Measurements from ENCODE around the gene KLK14.

The KLK14 gene

DNA sequence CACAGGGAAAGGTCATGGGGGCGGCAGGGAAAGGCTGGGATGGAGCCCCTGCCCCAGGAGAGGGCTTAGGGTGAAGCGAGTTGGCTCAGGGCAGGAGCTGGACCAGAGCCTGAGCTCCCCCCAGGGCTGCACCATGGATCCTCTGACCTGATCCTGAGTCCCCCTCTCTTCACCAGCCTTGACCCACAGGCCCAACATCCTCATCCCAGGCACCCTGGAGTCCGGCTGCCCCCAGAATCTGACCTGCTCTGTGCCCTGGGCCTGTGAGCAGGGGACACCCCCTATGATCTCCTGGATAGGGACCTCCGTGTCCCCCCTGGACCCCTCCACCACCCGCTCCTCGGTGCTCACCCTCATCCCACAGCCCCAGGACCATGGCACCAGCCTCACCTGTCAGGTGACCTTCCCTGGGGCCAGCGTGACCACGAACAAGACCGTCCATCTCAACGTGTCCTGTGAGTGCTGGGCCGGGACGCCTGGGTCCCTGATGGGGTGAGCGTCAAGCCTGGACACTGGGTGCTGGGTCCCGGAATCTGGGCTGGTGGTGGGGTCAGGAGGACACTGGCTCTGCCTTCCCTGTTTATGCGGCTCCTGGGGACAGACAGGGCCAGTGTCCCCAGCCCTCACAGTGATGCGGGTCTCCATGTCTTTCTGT lies 42.9 kb upstream of the KLK14 start:
- TF ChIP-seq, protein P1, sequence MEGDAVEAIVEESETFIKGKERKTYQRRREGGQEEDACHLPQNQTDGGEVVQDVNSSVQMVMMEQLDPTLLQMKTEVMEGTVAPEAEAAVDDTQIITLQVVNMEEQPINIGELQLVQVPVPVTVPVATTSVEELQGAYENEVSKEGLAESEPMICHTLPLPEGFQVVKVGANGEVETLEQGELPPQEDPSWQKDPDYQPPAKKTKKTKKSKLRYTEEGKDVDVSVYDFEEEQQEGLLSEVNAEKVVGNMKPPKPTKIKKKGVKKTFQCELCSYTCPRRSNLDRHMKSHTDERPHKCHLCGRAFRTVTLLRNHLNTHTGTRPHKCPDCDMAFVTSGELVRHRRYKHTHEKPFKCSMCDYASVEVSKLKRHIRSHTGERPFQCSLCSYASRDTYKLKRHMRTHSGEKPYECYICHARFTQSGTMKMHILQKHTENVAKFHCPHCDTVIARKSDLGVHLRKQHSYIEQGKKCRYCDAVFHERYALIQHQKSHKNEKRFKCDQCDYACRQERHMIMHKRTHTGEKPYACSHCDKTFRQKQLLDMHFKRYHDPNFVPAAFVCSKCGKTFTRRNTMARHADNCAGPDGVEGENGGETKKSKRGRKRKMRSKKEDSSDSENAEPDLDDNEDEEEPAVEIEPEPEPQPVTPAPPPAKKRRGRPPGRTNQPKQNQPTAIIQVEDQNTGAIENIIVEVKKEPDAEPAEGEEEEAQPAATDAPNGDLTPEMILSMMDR (IDR thresholded peaks at IDR 0.05; ENCODE audit: insufficient read depth, low read depth, low read length, missing control alignments): no peak
- H3K4me3 ChIP-seq (ENCODE audit: low read depth, low read length): no peak overlapping the region
- no peak for DNase-seq (ENCODE audit: low read depth)

DNA sequence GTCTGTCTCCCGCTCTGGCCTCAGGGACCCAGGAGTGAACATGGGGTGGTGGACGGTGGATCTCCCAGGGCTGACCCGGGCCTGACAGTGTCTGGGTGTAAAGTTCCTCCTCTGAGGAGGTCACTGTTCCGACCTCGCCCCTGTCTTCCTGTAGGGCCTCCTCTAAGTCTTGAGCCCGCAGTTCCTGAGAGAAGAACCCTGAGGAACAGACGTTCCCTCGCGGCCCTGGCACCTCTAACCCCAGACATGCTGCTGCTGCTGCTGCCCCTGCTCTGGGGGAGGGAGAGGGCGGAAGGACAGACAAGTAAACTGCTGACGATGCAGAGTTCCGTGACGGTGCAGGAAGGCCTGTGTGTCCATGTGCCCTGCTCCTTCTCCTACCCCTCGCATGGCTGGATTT lies 42.0 kb upstream of the KLK14 start, which contains the start of gene SIGLEC9:
Gene SIGLEC9 (plus strand): TSS at position 178 of the 400 bp plus-strand sequence. CDS start 69 bp downstream, at position 247.
- no peak within 1 kb of the TSS for H3K4me3 ChIP-seq (ENCODE audit: low read depth, low read length)
- DNase-seq (ENCODE audit: low read depth): no peak
- TF ChIP-seq, protein P1 (IDR thresholded peaks at IDR 0.05; ENCODE audit: insufficient read depth, low read depth, low read length, missing control alignments): no peak

DNA sequence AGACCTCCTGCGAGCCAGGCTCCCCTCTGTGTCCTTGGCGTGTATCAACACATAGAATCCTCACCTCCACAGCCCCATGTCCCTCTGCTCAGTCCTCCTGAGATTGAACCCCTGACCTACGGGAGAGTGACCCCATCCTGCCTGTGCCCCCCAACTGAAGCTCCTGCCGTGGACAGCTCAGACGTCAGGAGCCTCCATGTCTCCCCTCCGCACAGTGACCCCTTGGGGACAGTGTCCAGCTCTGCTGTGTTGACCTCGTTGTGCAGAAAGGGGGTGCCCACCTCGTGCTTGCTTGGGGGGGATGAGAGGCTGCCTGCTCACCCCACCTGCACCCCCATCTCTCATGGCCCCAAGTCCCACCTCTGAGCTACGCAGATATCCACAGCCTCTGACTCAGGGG lies 41.5 kb upstream of the KLK14 start:
- DNase-seq (ENCODE audit: low read depth): no peak
- H3K4me3 ChIP-seq (ENCODE audit: low read depth, low read length): no peak overlapping the region
- TF ChIP-seq, protein P1 (IDR thresholded peaks at IDR 0.05; ENCODE audit: insufficient read depth, low read depth, low read length, missing control alignments): no peak

DNA sequence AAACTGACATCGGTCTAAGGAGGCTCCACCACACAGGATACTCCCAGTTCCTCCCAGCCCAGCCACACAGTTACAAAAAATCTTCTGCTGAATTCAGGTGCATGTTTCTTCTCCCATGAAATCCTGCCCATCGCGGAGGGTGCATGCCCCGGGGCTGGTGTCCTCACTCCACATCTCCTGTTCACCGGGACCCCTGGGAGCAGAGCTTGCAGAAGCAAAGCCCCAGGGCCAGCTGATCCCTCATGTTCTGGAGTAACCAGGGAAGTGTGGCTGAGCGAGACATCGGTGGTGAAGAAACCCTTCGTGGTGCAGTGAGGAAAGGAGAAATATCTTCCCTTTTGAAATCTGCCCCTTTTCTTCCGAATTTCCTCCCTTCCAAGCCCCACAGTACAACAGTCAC lies 41.1 kb upstream of the KLK14 start:
- TF ChIP-seq, protein P1 (IDR thresholded peaks at IDR 0.05; ENCODE audit: insufficient read depth, low read depth, low read length, missing control alignments): no peak
- H3K4me3 ChIP-seq (ENCODE audit: low read depth, low read length): no peak overlapping the region
- no peak for DNase-seq (ENCODE audit: low read depth)

DNA sequence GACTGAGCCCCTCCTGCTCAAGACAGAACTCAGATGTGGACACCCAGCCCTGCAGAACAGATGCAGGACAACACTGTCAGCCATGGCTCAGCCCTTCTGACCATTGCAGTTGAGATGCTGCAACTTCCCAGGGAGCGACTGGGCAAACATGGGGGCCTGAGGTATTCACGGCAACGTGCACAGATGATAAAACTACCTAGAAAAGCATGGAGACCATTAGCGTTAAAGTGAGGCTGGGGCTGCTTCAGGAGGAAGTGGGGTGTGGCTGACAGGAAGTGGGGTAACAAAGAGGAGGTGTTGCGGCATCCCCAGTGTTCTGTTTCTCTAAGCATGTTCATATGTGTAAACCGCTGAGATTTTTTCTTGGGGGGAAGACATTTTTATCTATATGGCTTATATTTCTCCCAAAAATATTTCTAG lies 40.7 kb upstream of the KLK14 start:
- DNase-seq (ENCODE audit: low read depth): no peak
- TF ChIP-seq, protein P1 (IDR thresholded peaks at IDR 0.05; ENCODE audit: insufficient read depth, low read depth, low read length, missing control alignments): no peak

DNA sequence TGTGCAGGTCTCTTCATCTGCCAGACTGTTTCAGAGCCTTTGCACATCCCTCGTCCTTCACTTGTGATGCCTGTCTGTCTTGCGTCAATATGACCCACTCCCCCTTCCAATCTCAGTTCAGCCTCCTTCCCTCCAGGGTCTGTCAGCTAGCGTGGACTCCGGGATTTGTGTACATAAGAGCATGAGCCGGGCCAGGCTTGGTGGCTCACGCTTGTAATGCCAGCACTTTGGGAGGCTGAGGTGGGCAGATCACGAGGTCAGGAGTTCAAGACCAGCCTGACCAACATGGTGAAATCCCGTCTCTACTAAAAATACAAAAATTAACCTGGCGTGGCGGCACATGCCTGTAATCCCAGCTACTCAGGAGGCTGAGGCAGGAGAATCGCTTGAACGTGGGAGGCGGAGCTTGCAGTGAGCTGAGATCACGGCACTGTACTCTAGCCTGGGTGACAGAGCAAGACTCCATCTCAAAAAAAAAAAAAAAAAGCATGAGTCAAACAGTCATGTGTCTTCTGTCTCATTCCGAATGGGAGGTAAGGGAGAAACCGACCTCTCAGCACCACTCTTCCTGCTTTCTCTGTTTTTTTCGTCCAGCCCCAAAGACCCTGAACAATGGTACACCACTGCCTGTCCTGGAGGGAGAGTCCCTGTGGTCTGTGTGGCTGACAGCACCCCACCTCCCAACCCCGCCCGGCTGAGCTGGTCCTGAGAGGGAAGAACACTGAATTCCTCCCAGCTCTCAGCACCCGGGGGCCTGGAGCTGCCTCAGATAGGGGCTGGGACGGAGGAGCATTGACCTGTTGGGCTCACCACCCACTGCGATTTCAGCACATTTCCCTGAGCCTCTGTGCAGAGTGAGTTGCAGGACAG lies 39.7 kb upstream of the KLK14 start:
- no peak overlapping the region for H3K4me3 ChIP-seq (ENCODE audit: low read depth, low read length)
- TF ChIP-seq, protein P1 (IDR thresholded peaks at IDR 0.05; ENCODE audit: insufficient read depth, low read depth, low read length, missing control alignments): no peak
- DNase-seq (ENCODE audit: low read depth): no peak

More for the DNA sequence above, 40.7 kb upstream of the KLK14 start:
- H3K4me3 ChIP-seq (ENCODE audit: low read depth, low read length): no peak overlapping the region
